HepG2 (cell line): ENCODE measurements around the gene AGK. TPM values are rescaled to one million over a fixed set of nuclear protein-coding genes. Genes with fewer than 3 reads are reported as not detected.
A peak's percentile ranks its signal among the peaks of the same experiment; 100 is the strongest.

ENCODE experiments used
- FOSL1 ChIP-seq: sonication (generic); formaldehyde crosslinking; IDR thresholded peaks from 2 replicates; pipeline ENCODE4 v1.9.0; 2021; ENCODE audit warnings: missing genetic modification reagents, borderline replicate concordance
- FOXJ3 ChIP-seq: sonication (generic); formaldehyde crosslinking; IDR thresholded peaks from 2 replicates; pipeline ENCODE4 v1.4.0; 2020; ENCODE audit warnings: missing genetic modification reagents, mild to moderate bottlenecking, borderline replicate concordance
- HCFC1 ChIP-seq: fragments of 150-350 bp; IDR thresholded peaks from 2 replicates; pipeline ENCODE4 v1.6.1; 2014; ENCODE audit warnings: low read depth, low read length
- MZF1 ChIP-seq: sonication (generic); formaldehyde crosslinking; IDR thresholded peaks from 2 replicates; pipeline ENCODE4 v1.8.1; 2023; ENCODE audit warnings: mild to moderate bottlenecking, missing genetic modification reagents, borderline replicate concordance
- SP4 ChIP-seq: sonication (generic); formaldehyde crosslinking; IDR thresholded peaks from 2 replicates; pipeline ENCODE4 v1.8.1; 2023; ENCODE audit warnings: mild to moderate bottlenecking, missing genetic modification reagents
- TCF7 ChIP-seq: sonication (generic); IDR thresholded peaks from 2 replicates; pipeline ENCODE4 v1.6.1; 2016; ENCODE audit warnings: antibody characterized with exemption, low read depth
- ZMYM3 ChIP-seq: sonication (generic); formaldehyde crosslinking; IDR thresholded peaks from 2 replicates; pipeline ENCODE4 v1.5.1; 2020; ENCODE audit warnings: mild to moderate bottlenecking, missing genetic modification reagents
- ZNF780A ChIP-seq: sonication (generic); formaldehyde crosslinking; IDR thresholded peaks from 2 replicates; pipeline ENCODE4 v1.8.0; 2022; ENCODE audit warnings: mild to moderate bottlenecking, missing genetic modification reagents, moderate library complexity
- polyA plus RNA-seq, 8 experiments: library from polyadenylated mRNA; depleted of rRNA in 3 of 8; stranded (reverse) in 7 of 8; unstranded in 1 of 8; fragments of >200 nt; fragmentation: Illumina TruSeq in 4 of 8; extraction: Trizol in 4 of 8; gene quantifications; 2 replicates each; pipeline versions ENCODE4 v1.2.1 to v1.2.3, GENCODE V29; 2011 to 2016; ENCODE audit warnings: low read depth in 4 of 8, missing spikeins in 1 of 8, mixed read lengths in 1 of 8; ENCODE audit not compliant: insufficient read depth in 1 of 8
- total RNA-seq, 5 experiments: library from RNA; depleted of rRNA; stranded (reverse); fragments of >200 nt; fragmentation: Illumina TruSeq; extraction: Trizol; gene quantifications; 2 replicates each; pipeline ENCODE4 v1.2.3, GENCODE V29; 2016; ENCODE audit warnings: low read depth in 1 of 5
- TF ChIP-seq, protein P1 (sequence below): sonication (generic); formaldehyde crosslinking; conservative IDR thresholded peaks from 2 replicates; pipeline ENCODE4 v1.8.0; 2022; ENCODE audit warnings: mild to moderate bottlenecking, moderate library complexity, missing genetic modification reagents
- TF ChIP-seq, protein P2 (sequence below): sonication (generic); formaldehyde crosslinking; IDR thresholded peaks from 2 replicates; pipeline ENCODE4 v1.4.0; 2020; ENCODE audit warnings: missing genetic modification reagents
- TF ChIP-seq, protein P3 (sequence below): sonication (generic); formaldehyde crosslinking; IDR thresholded peaks from 2 replicates; pipeline ENCODE4 v1.5.0; 2020; ENCODE audit warnings: missing genetic modification reagents
- TF ChIP-seq, protein P4 (sequence below): sonication (generic); formaldehyde crosslinking; IDR thresholded peaks from 2 replicates; pipeline ENCODE4 v1.4.0; 2020; ENCODE audit warnings: mild to moderate bottlenecking, missing genetic modification reagents
- TF ChIP-seq, protein P5 (sequence below): sonication (generic); formaldehyde crosslinking; IDR thresholded peaks from 2 replicates; pipeline ENCODE4 v1.4.0; 2020; ENCODE audit warnings: missing genetic modification reagents, borderline replicate concordance
- TF ChIP-seq, protein P6 (sequence below): sonication (generic); formaldehyde crosslinking; IDR thresholded peaks from 2 replicates; pipeline ENCODE4 v1.8.0; 2022; ENCODE audit warnings: missing genetic modification reagents, low read depth, mild to moderate bottlenecking, borderline replicate concordance

Gene AGK
- total and polyA plus RNA-seq, 2 of the 13 experiments (the other 11 are each of a cell fraction or from before 2014, with no cell fraction given) = 23.7 to 30.1 TPM

DNA sequence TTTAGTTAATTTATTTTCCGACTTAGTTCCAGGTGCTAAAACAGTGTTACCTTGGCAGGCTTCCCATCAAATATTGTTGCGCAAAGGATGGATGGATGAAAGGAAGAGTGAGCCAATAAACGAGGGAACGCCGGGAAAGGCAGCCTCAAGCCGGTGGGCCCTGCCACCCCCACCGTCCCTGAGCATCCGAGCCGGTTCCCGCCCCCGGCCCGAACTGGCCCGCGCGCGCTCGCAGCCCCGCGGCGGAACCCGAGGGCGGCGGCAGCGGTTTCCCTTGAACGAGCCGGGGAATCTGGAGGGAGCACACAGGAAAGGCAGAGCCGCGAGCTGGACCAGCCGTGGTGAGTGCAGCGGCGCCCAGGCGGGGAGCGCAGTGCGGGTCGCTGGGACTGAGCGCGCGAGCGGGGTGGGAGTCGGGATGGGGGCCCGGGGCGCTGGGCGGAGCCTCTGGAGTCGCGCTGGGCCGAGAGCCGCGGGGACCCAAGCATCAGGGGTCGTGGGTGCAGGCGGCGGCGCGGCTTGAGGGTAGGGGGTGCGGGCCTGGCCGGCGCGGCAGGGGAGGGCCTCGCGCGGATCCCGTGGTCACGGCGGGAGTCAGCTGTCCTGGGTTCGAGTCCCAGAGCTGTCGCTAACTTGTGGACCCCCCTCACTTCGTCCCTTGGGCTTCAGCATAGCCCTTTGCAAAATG, at the start of gene AGK (continued):
- TF ChIP-seq, protein P1, sequence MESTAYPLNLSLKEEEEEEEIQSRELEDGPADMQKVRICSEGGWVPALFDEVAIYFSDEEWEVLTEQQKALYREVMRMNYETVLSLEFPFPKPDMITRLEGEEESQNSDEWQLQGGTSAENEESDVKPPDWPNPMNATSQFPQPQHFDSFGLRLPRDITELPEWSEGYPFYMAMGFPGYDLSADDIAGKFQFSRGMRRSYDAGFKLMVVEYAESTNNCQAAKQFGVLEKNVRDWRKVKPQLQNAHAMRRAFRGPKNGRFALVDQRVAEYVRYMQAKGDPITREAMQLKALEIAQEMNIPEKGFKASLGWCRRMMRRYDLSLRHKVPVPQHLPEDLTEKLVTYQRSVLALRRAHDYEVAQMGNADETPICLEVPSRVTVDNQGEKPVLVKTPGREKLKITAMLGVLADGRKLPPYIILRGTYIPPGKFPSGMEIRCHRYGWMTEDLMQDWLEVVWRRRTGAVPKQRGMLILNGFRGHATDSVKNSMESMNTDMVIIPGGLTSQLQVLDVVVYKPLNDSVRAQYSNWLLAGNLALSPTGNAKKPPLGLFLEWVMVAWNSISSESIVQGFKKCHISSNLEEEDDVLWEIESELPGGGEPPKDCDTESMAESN = peak; percentile 88
- TF ChIP-seq, protein P2, sequence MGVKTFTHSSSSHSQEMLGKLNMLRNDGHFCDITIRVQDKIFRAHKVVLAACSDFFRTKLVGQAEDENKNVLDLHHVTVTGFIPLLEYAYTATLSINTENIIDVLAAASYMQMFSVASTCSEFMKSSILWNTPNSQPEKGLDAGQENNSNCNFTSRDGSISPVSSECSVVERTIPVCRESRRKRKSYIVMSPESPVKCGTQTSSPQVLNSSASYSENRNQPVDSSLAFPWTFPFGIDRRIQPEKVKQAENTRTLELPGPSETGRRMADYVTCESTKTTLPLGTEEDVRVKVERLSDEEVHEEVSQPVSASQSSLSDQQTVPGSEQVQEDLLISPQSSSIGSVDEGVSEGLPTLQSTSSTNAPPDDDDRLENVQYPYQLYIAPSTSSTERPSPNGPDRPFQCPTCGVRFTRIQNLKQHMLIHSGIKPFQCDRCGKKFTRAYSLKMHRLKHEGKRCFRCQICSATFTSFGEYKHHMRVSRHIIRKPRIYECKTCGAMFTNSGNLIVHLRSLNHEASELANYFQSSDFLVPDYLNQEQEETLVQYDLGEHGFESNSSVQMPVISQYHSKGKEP (CRISPR knock-in tag) = no peak
- TF ChIP-seq ZNF780A (no peak), ZMYM3 (CRISPR knock-in tag) (peak; percentile 29; the same call in 1 of the 2 replicates), TCF7 (no peak), FOSL1 (CRISPR knock-in tag) (0 out of 2 replicates have a peak, but pooled peaks have one; percentile 8), MZF1 (CRISPR knock-in tag) (no peak), SP4 (CRISPR knock-in tag) (peak; percentile 85), HCFC1 (peak; percentile 48; the same call in 1 of the 2 replicates), FOXJ3 (no peak)
- TF ChIP-seq, protein P3, sequence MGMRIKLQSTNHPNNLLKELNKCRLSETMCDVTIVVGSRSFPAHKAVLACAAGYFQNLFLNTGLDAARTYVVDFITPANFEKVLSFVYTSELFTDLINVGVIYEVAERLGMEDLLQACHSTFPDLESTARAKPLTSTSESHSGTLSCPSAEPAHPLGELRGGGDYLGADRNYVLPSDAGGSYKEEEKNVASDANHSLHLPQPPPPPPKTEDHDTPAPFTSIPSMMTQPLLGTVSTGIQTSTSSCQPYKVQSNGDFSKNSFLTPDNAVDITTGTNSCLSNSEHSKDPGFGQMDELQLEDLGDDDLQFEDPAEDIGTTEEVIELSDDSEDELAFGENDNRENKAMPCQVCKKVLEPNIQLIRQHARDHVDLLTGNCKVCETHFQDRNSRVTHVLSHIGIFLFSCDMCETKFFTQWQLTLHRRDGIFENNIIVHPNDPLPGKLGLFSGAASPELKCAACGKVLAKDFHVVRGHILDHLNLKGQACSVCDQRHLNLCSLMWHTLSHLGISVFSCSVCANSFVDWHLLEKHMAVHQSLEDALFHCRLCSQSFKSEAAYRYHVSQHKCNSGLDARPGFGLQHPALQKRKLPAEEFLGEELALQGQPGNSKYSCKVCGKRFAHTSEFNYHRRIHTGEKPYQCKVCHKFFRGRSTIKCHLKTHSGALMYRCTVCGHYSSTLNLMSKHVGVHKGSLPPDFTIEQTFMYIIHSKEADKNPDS (CRISPR knock-in tag) = no peak
- TF ChIP-seq, protein P4, sequence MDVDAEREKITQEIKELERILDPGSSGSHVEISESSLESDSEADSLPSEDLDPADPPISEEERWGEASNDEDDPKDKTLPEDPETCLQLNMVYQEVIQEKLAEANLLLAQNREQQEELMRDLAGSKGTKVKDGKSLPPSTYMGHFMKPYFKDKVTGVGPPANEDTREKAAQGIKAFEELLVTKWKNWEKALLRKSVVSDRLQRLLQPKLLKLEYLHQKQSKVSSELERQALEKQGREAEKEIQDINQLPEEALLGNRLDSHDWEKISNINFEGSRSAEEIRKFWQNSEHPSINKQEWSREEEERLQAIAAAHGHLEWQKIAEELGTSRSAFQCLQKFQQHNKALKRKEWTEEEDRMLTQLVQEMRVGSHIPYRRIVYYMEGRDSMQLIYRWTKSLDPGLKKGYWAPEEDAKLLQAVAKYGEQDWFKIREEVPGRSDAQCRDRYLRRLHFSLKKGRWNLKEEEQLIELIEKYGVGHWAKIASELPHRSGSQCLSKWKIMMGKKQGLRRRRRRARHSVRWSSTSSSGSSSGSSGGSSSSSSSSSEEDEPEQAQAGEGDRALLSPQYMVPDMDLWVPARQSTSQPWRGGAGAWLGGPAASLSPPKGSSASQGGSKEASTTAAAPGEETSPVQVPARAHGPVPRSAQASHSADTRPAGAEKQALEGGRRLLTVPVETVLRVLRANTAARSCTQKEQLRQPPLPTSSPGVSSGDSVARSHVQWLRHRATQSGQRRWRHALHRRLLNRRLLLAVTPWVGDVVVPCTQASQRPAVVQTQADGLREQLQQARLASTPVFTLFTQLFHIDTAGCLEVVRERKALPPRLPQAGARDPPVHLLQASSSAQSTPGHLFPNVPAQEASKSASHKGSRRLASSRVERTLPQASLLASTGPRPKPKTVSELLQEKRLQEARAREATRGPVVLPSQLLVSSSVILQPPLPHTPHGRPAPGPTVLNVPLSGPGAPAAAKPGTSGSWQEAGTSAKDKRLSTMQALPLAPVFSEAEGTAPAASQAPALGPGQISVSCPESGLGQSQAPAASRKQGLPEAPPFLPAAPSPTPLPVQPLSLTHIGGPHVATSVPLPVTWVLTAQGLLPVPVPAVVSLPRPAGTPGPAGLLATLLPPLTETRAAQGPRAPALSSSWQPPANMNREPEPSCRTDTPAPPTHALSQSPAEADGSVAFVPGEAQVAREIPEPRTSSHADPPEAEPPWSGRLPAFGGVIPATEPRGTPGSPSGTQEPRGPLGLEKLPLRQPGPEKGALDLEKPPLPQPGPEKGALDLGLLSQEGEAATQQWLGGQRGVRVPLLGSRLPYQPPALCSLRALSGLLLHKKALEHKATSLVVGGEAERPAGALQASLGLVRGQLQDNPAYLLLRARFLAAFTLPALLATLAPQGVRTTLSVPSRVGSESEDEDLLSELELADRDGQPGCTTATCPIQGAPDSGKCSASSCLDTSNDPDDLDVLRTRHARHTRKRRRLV (CRISPR knock-in tag) = no peak
- TF ChIP-seq, protein P5, sequence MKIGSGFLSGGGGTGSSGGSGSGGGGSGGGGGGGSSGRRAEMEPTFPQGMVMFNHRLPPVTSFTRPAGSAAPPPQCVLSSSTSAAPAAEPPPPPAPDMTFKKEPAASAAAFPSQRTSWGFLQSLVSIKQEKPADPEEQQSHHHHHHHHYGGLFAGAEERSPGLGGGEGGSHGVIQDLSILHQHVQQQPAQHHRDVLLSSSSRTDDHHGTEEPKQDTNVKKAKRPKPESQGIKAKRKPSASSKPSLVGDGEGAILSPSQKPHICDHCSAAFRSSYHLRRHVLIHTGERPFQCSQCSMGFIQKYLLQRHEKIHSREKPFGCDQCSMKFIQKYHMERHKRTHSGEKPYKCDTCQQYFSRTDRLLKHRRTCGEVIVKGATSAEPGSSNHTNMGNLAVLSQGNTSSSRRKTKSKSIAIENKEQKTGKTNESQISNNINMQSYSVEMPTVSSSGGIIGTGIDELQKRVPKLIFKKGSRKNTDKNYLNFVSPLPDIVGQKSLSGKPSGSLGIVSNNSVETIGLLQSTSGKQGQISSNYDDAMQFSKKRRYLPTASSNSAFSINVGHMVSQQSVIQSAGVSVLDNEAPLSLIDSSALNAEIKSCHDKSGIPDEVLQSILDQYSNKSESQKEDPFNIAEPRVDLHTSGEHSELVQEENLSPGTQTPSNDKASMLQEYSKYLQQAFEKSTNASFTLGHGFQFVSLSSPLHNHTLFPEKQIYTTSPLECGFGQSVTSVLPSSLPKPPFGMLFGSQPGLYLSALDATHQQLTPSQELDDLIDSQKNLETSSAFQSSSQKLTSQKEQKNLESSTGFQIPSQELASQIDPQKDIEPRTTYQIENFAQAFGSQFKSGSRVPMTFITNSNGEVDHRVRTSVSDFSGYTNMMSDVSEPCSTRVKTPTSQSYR (CRISPR knock-in tag) = no peak; the same call in 1 of the 2 replicates
- TF ChIP-seq, protein P6, sequence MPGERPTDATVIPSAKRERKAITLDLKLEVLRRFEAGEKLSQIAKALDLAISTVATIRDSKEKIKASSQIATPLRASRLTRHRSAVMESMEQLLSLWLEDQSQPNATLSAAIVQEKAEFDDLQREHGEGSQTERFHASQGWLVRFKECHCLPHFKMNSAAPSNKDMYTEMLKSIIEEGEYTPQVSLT (CRISPR knock-in tag) = no peak
